Stimulated activated CD4-positive, alpha-beta T cell treated with anti-CD3 and anti-CD28 coated beads, TNF-alpha, amount 100 ng/mL, for 24 hours (primary cell): Measurements from ENCODE around the gene TTC28.

Source experiments
- DNase-seq, 3 experiments: peaks; one replicate each; pipeline ENCODE4 v3.0.0-alpha.2; 2020; ENCODE audit warnings: low read depth in 3 of 3

Gene TTC28

GRCh38 chr22:28440592-28441390, 238.8 kb downstream of the TTC28 start:
- DNase-seq = no peak

- DNase-seq = no peak
Measured at GRCh38 chr22:28438183-28438768, 241.4 kb downstream of the TTC28 start.

GRCh38 chr22:28435982-28436381, 243.7 kb downstream of the TTC28 start:
- no peak for DNase-seq

- no peak for DNase-seq
Measured at GRCh38 chr22:28435140-28435768, 244.4 kb downstream of the TTC28 start.

- DNase-seq = no peak
Measured at GRCh38 chr22:28430466-28431025, 249.1 kb downstream of the TTC28 start.

- no peak for DNase-seq
Measured at GRCh38 chr22:28429711-28430110, 249.9 kb downstream of the TTC28 start.

- no peak for DNase-seq
Measured at GRCh38 chr22:28428271-28428670, 251.4 kb downstream of the TTC28 start.

- DNase-seq = no peak
Measured at GRCh38 chr22:28426346-28427132, 253.1 kb downstream of the TTC28 start.

- no peak for DNase-seq
Measured at GRCh38 chr22:28425211-28425610, 254.4 kb downstream of the TTC28 start.

- DNase-seq = no peak
Measured at GRCh38 chr22:28424427-28425080, 255.1 kb downstream of the TTC28 start.

- no peak for DNase-seq
Measured at GRCh38 chr22:28419919-28420318, 259.7 kb downstream of the TTC28 start.

- no peak for DNase-seq
Measured at GRCh38 chr22:28418008-28418407, 261.6 kb downstream of the TTC28 start.

GRCh38 chr22:28417431-28417830, 262.2 kb downstream of the TTC28 start:
- DNase-seq = no peak

GRCh38 chr22:28414913-28415312, 264.7 kb downstream of the TTC28 start:
- no peak for DNase-seq

- DNase-seq = no peak
Measured at GRCh38 chr22:28413612-28414399, 265.8 kb downstream of the TTC28 start.

GRCh38 chr22:28412109-28412508, 267.5 kb downstream of the TTC28 start:
- no peak for DNase-seq

- DNase-seq = no peak
Measured at GRCh38 chr22:28411125-28411524, 268.5 kb downstream of the TTC28 start.

GRCh38 chr22:28410050-28410816, 269.4 kb downstream of the TTC28 start:
- DNase-seq = no peak

- no peak for DNase-seq
Measured at GRCh38 chr22:28408709-28409108, 270.9 kb downstream of the TTC28 start.

- no peak for DNase-seq
Measured at GRCh38 chr22:28407645-28408044, 272.0 kb downstream of the TTC28 start.
